ENCODE data around the gene PLS1.
A peak's percentile ranks its signal among the peaks of the same experiment; 100 is the strongest.

The PLS1 gene

DNA sequence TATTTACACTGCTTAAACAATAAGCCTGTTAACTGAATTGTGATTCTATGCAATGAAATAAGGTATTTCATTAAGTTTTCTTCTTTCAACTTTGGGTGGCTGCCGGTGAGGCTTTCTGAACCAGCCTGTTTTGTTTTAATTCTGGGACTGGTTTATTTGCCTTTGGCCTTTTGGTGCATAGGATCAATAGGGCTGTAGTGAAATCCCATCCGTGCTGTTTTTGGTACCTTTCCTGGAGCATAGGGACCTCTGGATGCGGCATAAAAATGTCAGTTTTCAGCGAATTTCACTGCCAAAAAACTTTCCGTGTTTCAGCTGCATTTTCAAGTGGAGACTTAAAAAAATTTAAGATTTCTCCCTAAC is 514 bp downstream of the PLS1 start:
- H3K4me1 ChIP-seq (ENCODE audit: control insufficient read depth, low read length): peaks cover 29% of the 10 kb centered on the region
- no peaks in the 10 kb centered on the region for H3K9me2 ChIP-seq (replicated peaks; ENCODE audit: control insufficient read depth, low read length)
- no peaks in the 10 kb centered on the region for H4K20me1 ChIP-seq (ENCODE audit: control insufficient read depth, insufficient read depth, low read depth, low read length)
- peaks cover 23% of the 10 kb centered on the region for H3K79me2 ChIP-seq (ENCODE audit: control insufficient read depth, low read length)
- no peaks in the 10 kb centered on the region for H3F3A ChIP-seq (ENCODE audit: control insufficient read depth, insufficient read depth)
- peak overlapping the region; percentile 72 for H3K4me2 ChIP-seq (ENCODE audit: low read length)
- no peak overlapping the region for H3K27ac ChIP-seq (ENCODE audit: low read depth, low read length)
- H3K9me3 ChIP-seq (ENCODE audit: control insufficient read depth, insufficient read depth, low read length): no peaks in the 10 kb centered on the region
- no peak for TF ChIP-seq EZH2phosphoT487 (IDR thresholded peaks at IDR 0.05; ENCODE audit: borderline replicate concordance, low read length)
- TF ChIP-seq, protein P1, sequence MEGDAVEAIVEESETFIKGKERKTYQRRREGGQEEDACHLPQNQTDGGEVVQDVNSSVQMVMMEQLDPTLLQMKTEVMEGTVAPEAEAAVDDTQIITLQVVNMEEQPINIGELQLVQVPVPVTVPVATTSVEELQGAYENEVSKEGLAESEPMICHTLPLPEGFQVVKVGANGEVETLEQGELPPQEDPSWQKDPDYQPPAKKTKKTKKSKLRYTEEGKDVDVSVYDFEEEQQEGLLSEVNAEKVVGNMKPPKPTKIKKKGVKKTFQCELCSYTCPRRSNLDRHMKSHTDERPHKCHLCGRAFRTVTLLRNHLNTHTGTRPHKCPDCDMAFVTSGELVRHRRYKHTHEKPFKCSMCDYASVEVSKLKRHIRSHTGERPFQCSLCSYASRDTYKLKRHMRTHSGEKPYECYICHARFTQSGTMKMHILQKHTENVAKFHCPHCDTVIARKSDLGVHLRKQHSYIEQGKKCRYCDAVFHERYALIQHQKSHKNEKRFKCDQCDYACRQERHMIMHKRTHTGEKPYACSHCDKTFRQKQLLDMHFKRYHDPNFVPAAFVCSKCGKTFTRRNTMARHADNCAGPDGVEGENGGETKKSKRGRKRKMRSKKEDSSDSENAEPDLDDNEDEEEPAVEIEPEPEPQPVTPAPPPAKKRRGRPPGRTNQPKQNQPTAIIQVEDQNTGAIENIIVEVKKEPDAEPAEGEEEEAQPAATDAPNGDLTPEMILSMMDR (IDR thresholded peaks at IDR 0.05; ENCODE audit: low read depth, low read length, poor library complexity, severe bottlenecking): peak; percentile 7
- H3K4me3 ChIP-seq (ENCODE audit: low read length): peak overlapping the region; percentile 79
- no peaks in the 10 kb centered on the region for H3K27me3 ChIP-seq (ENCODE audit: control insufficient read depth, low read length)
- no peaks in the 10 kb centered on the region for H3K36me3 ChIP-seq (ENCODE audit: control insufficient read depth, low read length)

- Histone ChIP-seq H4K20me1 (ENCODE audit: control insufficient read depth, insufficient read depth, low read depth, low read length) (no peaks in the 10 kb centered on the region), H3K4me1 (ENCODE audit: control insufficient read depth, low read length) (peaks cover 31% of the 10 kb centered on the region)
These were observed 1.7 kb downstream of the PLS1 start for GRCh38 chr3:142597906-142598305.

DNA sequence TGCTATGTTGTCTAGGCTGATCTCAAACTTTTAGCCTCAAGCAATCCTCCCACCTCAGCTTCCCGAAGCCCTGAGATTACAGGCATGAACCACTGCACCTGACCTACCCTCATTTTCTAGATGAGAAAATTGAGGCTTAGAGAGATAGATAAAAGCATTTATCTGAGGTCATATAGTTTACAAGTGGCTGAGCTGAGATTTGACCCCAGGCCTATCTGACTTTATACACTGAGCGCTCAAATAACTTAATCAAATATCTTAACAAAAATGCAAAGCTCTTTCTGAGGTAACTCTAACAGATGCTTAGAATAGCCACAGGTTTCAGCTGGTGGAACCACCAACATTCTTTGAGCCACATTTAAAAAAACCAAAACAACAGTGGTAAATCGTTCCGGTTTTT is 5.5 kb downstream of the PLS1 start:
- H4K20me1 ChIP-seq (ENCODE audit: control insufficient read depth, insufficient read depth, low read depth, low read length): no peaks in the 10 kb centered on the region
- H3K36me3 ChIP-seq (ENCODE audit: control insufficient read depth, low read length): no peaks in the 10 kb centered on the region
- peaks cover 20% of the 10 kb centered on the region for H3K4me1 ChIP-seq (ENCODE audit: control insufficient read depth, low read length)
- no peaks in the 10 kb centered on the region for H3F3A ChIP-seq (ENCODE audit: control insufficient read depth, insufficient read depth)
- no peaks in the 10 kb centered on the region for H3K9me2 ChIP-seq (replicated peaks; ENCODE audit: control insufficient read depth, low read length)
- H3K27ac ChIP-seq (ENCODE audit: low read depth, low read length): no peak overlapping the region
- H3K4me2 ChIP-seq (ENCODE audit: low read length): no peak overlapping the region
- no peaks in the 10 kb centered on the region for H3K27me3 ChIP-seq (ENCODE audit: control insufficient read depth, low read length)
- TF ChIP-seq, protein P1 (IDR thresholded peaks at IDR 0.05; ENCODE audit: low read depth, low read length, poor library complexity, severe bottlenecking): no peak
- TF ChIP-seq EZH2phosphoT487 (IDR thresholded peaks at IDR 0.05; ENCODE audit: borderline replicate concordance, low read length): no peak
- H3K79me2 ChIP-seq (ENCODE audit: control insufficient read depth, low read length): peaks cover 21% of the 10 kb centered on the region
- H3K4me3 ChIP-seq (ENCODE audit: low read length): no peak overlapping the region
- no peaks in the 10 kb centered on the region for H3K9me3 ChIP-seq (ENCODE audit: control insufficient read depth, insufficient read depth, low read length)

More at GRCh38 chr3:142597906-142598305, 1.7 kb downstream of the PLS1 start:
- H3K4me2 ChIP-seq (ENCODE audit: low read length): peak overlapping the region; percentile 72
- H3K27me3 ChIP-seq (ENCODE audit: control insufficient read depth, low read length): no peaks in the 10 kb centered on the region
- H3K9me3 ChIP-seq (ENCODE audit: control insufficient read depth, insufficient read depth, low read length): no peaks in the 10 kb centered on the region
- H3K79me2 ChIP-seq (ENCODE audit: control insufficient read depth, low read length): peaks cover 23% of the 10 kb centered on the region
- no peak overlapping the region for H3K27ac ChIP-seq (ENCODE audit: low read depth, low read length)
- no peaks in the 10 kb centered on the region for H3K9me2 ChIP-seq (replicated peaks; ENCODE audit: control insufficient read depth, low read length)
- TF ChIP-seq, protein P1 (IDR thresholded peaks at IDR 0.05; ENCODE audit: low read depth, low read length, poor library complexity, severe bottlenecking): no peak
- no peak for TF ChIP-seq EZH2phosphoT487 (IDR thresholded peaks at IDR 0.05; ENCODE audit: borderline replicate concordance, low read length)
- H3K36me3 ChIP-seq (ENCODE audit: control insufficient read depth, low read length): no peaks in the 10 kb centered on the region
- H3F3A ChIP-seq (ENCODE audit: control insufficient read depth, insufficient read depth): no peaks in the 10 kb centered on the region
- H3K4me3 ChIP-seq (ENCODE audit: low read length): peak overlapping the region; percentile 79
